Neural progenitor cell (in vitro differentiated cells): ENCODE results near the gene TUFT1.

Source experiments
- EZH2 ChIP-seq: fragments of 200-600 bp; sonication (generic); IDR thresholded peaks from 2 replicates; pipeline ENCODE4 v1.6.1; 2017; ENCODE audit warnings: antibody characterized with exemption, mild to moderate bottlenecking, moderate library complexity
- EZH2phosphoT487 ChIP-seq: fragments of 200-600 bp; sonication (generic); IDR thresholded peaks from 2 replicates; pipeline ENCODE4 v1.6.1; 2017; ENCODE audit warnings: antibody characterized with exemption
- TF ChIP-seq, protein P1 (sequence below): fragments of 200-600 bp; sonication (generic); IDR thresholded peaks from 2 replicates; pipeline ENCODE4 v1.5.1; 2017; ENCODE audit warnings: antibody characterized with exemption, mild to moderate bottlenecking

DNA sequence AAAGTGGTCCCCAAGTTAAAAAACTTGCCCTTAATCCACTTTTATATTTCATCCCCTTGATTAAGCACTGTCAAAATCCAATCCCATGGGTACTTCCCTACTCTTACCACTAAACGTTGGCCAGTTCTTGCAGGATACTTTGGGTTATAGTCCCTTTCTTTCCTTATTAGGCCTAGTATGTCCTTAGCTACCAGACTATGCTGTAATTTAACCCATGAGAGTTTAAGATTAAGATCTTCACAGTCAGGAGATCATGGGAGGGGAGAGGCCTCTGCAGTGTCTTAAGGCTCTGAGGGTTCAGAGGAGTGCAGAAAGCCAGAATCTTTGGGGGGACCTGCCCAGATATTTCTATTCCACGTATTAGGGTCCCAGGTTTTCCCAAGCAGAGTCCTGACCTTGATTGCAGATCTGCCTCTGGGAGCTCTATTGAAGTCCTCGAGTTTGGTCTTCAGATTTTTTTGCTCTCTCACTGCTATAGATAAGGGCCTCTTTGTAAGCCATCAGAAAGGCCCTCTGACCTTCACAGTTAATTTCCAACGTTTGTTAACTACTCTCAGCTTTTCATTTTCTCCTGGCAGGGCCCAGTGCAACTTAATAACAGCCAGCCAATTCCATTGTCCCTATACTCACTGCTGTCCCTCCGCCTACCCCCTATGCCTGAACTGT is 37.9 kb upstream of the TUFT1 start:
- TF ChIP-seq, protein P1, sequence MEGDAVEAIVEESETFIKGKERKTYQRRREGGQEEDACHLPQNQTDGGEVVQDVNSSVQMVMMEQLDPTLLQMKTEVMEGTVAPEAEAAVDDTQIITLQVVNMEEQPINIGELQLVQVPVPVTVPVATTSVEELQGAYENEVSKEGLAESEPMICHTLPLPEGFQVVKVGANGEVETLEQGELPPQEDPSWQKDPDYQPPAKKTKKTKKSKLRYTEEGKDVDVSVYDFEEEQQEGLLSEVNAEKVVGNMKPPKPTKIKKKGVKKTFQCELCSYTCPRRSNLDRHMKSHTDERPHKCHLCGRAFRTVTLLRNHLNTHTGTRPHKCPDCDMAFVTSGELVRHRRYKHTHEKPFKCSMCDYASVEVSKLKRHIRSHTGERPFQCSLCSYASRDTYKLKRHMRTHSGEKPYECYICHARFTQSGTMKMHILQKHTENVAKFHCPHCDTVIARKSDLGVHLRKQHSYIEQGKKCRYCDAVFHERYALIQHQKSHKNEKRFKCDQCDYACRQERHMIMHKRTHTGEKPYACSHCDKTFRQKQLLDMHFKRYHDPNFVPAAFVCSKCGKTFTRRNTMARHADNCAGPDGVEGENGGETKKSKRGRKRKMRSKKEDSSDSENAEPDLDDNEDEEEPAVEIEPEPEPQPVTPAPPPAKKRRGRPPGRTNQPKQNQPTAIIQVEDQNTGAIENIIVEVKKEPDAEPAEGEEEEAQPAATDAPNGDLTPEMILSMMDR: no peak
- TF ChIP-seq EZH2 (no peak), EZH2phosphoT487 (no peak)
